Osteocyte (in vitro differentiated cells): ENCODE data around the gene ANKRD53. TPM values are rescaled to one million over a fixed set of nuclear protein-coding genes. Genes with fewer than 3 reads are reported as not detected.

Experiments used
- total RNA-seq: library from RNA; stranded (reverse); gene quantifications from 2 replicates; pipeline ENCODE4 v1.2.1, GENCODE V29; 2021

Gene ANKRD53
- total RNA-seq, 1 donor from 2014 or later: 2.7 TPM

Other genes starting within 250 kb of the ANKRD53 start
- not detected in 2 replicates for gene ADD2, start 210.4 kb upstream of the ANKRD53 start, total RNA-seq
- not detected in 2 replicates for gene FIGLA, start 188.0 kb upstream of the ANKRD53 start, total RNA-seq
- gene CLEC4F, start 158.0 kb upstream of the ANKRD53 start, total RNA-seq: not detected in 2 replicates
- not detected in 2 replicates for gene CD207, start 142.8 kb upstream of the ANKRD53 start, total RNA-seq
- gene VAX2, start 78.1 kb upstream of the ANKRD53 start, total RNA-seq: 5.9 and 8.3 TPM in 2 replicates
- gene ATP6V1B1, start 42.7 kb upstream of the ANKRD53 start, total RNA-seq: 6.3 and 6.5 TPM in 2 replicates
- gene TEX261, start 16.2 kb downstream of the ANKRD53 start, total RNA-seq: 64.7 and 71.2 TPM in 2 replicates
- gene NAGK, start 90.0 kb downstream of the ANKRD53 start, total RNA-seq: 157 and 161 TPM in 2 replicates
- gene MCEE, start 151.6 kb downstream of the ANKRD53 start, total RNA-seq: 18.2 and 19.0 TPM in 2 replicates
- 36.3 and 38.6 TPM in 2 replicates for gene MPHOSPH10, start 152.0 kb downstream of the ANKRD53 start, total RNA-seq
- 0.55 and 0.78 TPM in 2 replicates for gene PAIP2B, start 248.5 kb downstream of the ANKRD53 start, total RNA-seq